Smooth muscle cell (in vitro differentiated cells): ENCODE measurements around the gene VTI1A. TPM values are rescaled to one million over a fixed set of nuclear protein-coding genes. Genes with fewer than 3 reads are reported as not detected.
A peak's percentile ranks its signal among the peaks of the same experiment; 100 is the strongest.

ENCODE experiments used
- DNase-seq: peaks from one replicate; lab custom pipeline; 2025; ENCODE audit not compliant: unreplicated experiment; lab: John Stamatoyannopoulos, UW
- H2AFZ ChIP-seq: fragments of 200-600 bp; sonication (generic); 2 replicates; pipeline ENCODE4 v1.6.0; 2016; ENCODE audit warnings: antibody characterized with exemption, low read depth, mild to moderate bottlenecking
- H3F3A ChIP-seq: fragments of 200-600 bp; sonication (generic); 2 replicates; pipeline ENCODE4 v1.6.0; 2017; ENCODE audit warnings: antibody characterized with exemption, low read depth
- H3K27ac ChIP-seq: fragments of 200-600 bp; sonication (generic); 2 replicates; pipeline ENCODE4 v1.5.1; 2016; ENCODE audit warnings: low read depth, mild to moderate bottlenecking
- H3K27me3 ChIP-seq: fragments of 200-600 bp; sonication (generic); 2 replicates; pipeline ENCODE4 v1.6.1; 2016; ENCODE audit warnings: low read depth, mild to moderate bottlenecking
- H3K36me3 ChIP-seq: fragments of 200-600 bp; sonication (generic); 2 replicates; pipeline ENCODE4 v1.5.1; 2016; ENCODE audit warnings: low read depth
- H3K4me1 ChIP-seq: fragments of 200-600 bp; sonication (generic); 2 replicates; pipeline ENCODE4 v1.5.1; 2016; ENCODE audit warnings: low read depth
- H3K4me2 ChIP-seq: fragments of 200-600 bp; sonication (generic); 2 replicates; pipeline ENCODE4 v1.6.0; 2016; ENCODE audit warnings: mild to moderate bottlenecking
- H3K4me3 ChIP-seq: fragments of 200-600 bp; sonication (generic); 2 replicates; pipeline ENCODE4 v1.5.1; 2016; ENCODE audit warnings: mild to moderate bottlenecking
- H3K79me2 ChIP-seq: fragments of 200-600 bp; sonication (generic); 2 replicates; pipeline ENCODE4 v1.6.0; 2016; ENCODE audit warnings: low read depth, mild to moderate bottlenecking
- H3K9ac ChIP-seq: fragments of 200-600 bp; sonication (generic); 2 replicates; pipeline ENCODE4 v1.6.0; 2016; ENCODE audit warnings: low read depth
- H3K9me3 ChIP-seq: fragments of 200-600 bp; sonication (generic); replicated peaks from 2 replicates; pipeline ENCODE4 v1.5.1; 2016; ENCODE audit warnings: low read depth
- H4K20me1 ChIP-seq: fragments of 200-600 bp; sonication (generic); 2 replicates; pipeline ENCODE4 v1.6.0; 2016; ENCODE audit warnings: low read depth
- CTCF ChIP-seq: fragments of 200-600 bp; sonication (generic); IDR thresholded peaks from 2 replicates; pipeline ENCODE4 v1.5.1; 2017; ENCODE audit warnings: borderline replicate concordance, mild to moderate bottlenecking, antibody characterized with exemption; ENCODE audit not compliant: insufficient read depth, poor library complexity, severe bottlenecking
- WGBS: methylation state at CpG from one replicate; pipeline ENCODE4 v1.1.7; 2016; ENCODE audit warnings: low lambda C conversion rate; 5-methylcytosine and 5-hydroxymethylcytosine counted together
- polyA plus RNA-seq: library from polyadenylated mRNA; unstranded; fragments of >200 nt; fragmentation: Nextera tagmentation; extraction: Ambion mirVana; gene quantifications from 2 replicates; pipeline ENCODE4 v1.2.1, GENCODE V29; 2016
- total RNA-seq: library from RNA; depleted of rRNA; stranded (reverse); fragments of >200 nt; gene quantifications from 2 replicates; pipeline ENCODE4 v1.2.3, GENCODE V29; 2014

The VTI1A gene
- total and polyA plus RNA-seq, 2 experiments from 2014 or later = 14.0 to 21.8 TPM

DNA sequence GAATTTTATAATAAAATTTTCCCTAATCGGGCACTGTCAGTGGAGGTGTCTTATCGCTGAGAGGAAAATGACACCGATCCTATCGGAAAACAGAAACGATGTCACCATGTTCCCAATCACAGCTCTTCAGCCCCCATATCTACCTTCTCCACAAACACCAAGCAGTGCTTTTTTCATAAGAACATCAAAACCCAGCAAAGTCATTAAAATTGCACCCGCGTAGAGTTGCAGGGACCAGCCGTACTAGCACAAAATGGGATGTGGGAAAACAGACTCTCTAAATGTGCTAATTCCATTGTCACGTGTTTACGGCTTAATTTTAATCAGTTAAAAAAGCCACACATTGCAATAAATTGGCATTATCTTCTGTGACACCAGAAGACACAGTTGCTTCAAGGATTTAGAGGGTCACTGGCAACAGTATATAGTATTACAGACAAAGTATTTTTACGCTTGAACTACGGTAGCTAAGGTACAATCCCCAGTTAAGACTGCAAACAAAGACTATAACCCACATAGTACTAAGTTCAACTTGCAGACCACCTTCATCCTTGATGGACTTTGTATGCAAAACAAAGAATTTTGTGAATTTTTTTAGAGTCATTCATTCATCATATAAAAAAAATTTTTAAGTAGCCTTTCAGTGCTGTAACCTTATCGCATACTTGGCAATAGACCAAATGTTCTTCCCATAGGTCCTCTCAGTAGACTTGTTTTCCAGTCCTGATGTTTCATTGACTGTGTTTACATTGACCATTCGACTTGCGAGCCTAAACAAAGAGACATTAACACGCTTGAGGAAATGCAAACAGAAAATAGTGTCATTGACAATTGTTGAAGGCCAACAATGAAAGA lies 116.0 kb downstream of the VTI1A start:
- peaks cover 13% of the 10 kb centered on the region for H3K4me1 ChIP-seq
- WGBS = 75% methylated on average over 16 of the region's 16 CpGs
- TF ChIP-seq CTCF = no peak
- no peak overlapping the region for H3K4me2 ChIP-seq
- no peak overlapping the region for H3K27ac ChIP-seq
- H2AFZ ChIP-seq = no peak overlapping the region
- H4K20me1 ChIP-seq = no peaks in the 10 kb centered on the region
- no peak for DNase-seq
- no peaks in the 10 kb centered on the region for H3K9me3 ChIP-seq
- no peaks in the 10 kb centered on the region for H3F3A ChIP-seq
- H3K4me3 ChIP-seq = no peak overlapping the region
- H3K27me3 ChIP-seq = no peaks in the 10 kb centered on the region
- no peak overlapping the region for H3K9ac ChIP-seq
- no peaks in the 10 kb centered on the region for H3K36me3 ChIP-seq
- H3K79me2 ChIP-seq = no peaks in the 10 kb centered on the region

GRCh38 chr10:112564337-112564736 lies 117.3 kb downstream of the VTI1A start:
- H3K27me3 ChIP-seq = no peaks in the 10 kb centered on the region
- no peak overlapping the region for H3K27ac ChIP-seq
- H3K36me3 ChIP-seq = no peaks in the 10 kb centered on the region
- no peaks in the 10 kb centered on the region for H3K79me2 ChIP-seq
- H3F3A ChIP-seq = no peaks in the 10 kb centered on the region
- H3K4me1 ChIP-seq = peaks cover 8% of the 10 kb centered on the region
- no peak overlapping the region for H3K4me2 ChIP-seq
- TF ChIP-seq CTCF = no peak
- DNase-seq = no peak
- no peaks in the 10 kb centered on the region for H4K20me1 ChIP-seq
- no peaks in the 10 kb centered on the region for H3K9me3 ChIP-seq
- no peak overlapping the region for H3K4me3 ChIP-seq
- 85% methylated on average over 2 of the region's 2 CpGs for WGBS
- H2AFZ ChIP-seq = no peak overlapping the region
- no peak overlapping the region for H3K9ac ChIP-seq

GRCh38 chr10:112565434-112566053 lies 118.5 kb downstream of the VTI1A start:
- Histone ChIP-seq H3K4me2 (no peak overlapping the region), H3K4me1 (peaks cover 8% of the 10 kb centered on the region), H3K4me3 (no peak overlapping the region), H3K27me3 (no peaks in the 10 kb centered on the region), H2AFZ (no peak overlapping the region), H3K79me2 (no peaks in the 10 kb centered on the region), H3K9ac (no peak overlapping the region), H3K27ac (no peak overlapping the region), H4K20me1 (no peaks in the 10 kb centered on the region), H3F3A (no peaks in the 10 kb centered on the region), H3K36me3 (no peaks in the 10 kb centered on the region), H3K9me3 (no peaks in the 10 kb centered on the region)
- 18% methylated on average over 4 of the region's 4 CpGs for WGBS
- DNase-seq = no peak
- peak; percentile 77 for TF ChIP-seq CTCF
